ENCODE results near the gene MAX. TPM values are rescaled to one million over a fixed set of nuclear protein-coding genes. Genes with fewer than 3 reads are reported as not detected.

MAX gene
- total RNA-seq, 1 experiment from 2014 or later = 72.9 TPM

DNA sequence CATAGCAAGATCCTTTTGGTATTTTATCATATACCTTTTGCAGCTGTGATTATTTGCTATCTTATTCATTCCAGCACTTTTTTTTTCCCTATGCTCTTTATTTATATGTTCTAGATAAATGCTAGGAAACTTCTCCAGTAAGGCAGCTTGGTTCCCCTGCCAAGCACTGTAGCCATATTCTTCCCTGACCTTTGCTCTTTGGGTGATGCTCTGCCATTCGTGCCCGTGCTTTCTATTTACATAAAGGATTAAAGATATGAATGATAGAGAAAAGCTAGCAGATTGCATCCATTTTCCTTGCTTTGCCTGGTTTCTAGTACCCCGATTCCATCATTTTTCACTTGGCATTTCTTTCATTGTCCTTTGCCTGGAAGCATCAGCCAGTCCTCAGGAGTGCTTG lies 73.4 kb downstream of the MAX start:
- Histone ChIP-seq H4K20me1 (ENCODE audit: control insufficient read depth, insufficient read depth, insufficient read length) (no peaks in the 10 kb centered on the region), H3T11ph (ENCODE audit: low read length) (no peak overlapping the region), H2BK5ac (ENCODE audit: insufficient read length, low read length) (no peak overlapping the region), H2BK15ac (ENCODE audit: low read depth, low read length) (no peak overlapping the region), H3K9me3 (ENCODE audit: control insufficient read depth, low read depth, low read length) (no peaks in the 10 kb centered on the region), H3K18ac (ENCODE audit: insufficient read length, low read depth, low read length) (no peak overlapping the region), H2BK12ac (ENCODE audit: insufficient read length, low read depth, low read length) (no peak overlapping the region), H3K14ac (ENCODE audit: insufficient read depth, low read length) (no peak overlapping the region), H3K79me1 (ENCODE audit: insufficient read depth, low read depth, low read length, poor library complexity, severe bottlenecking) (no peaks in the 10 kb centered on the region), H3K56ac (ENCODE audit: insufficient read length, low read depth, low read length) (no peak overlapping the region), H3K79me2 (ENCODE audit: insufficient read depth, low read length) (no peaks in the 10 kb centered on the region), H2BK120ac (ENCODE audit: low read depth, low read length, poor library complexity, severe bottlenecking) (no peak overlapping the region), H3K27ac (ENCODE audit: insufficient read length, low read depth, low read length) (no peak overlapping the region), H3K23ac (ENCODE audit: insufficient read length, low read depth, low read length) (no peak overlapping the region), H2BK20ac (ENCODE audit: low read depth, low read length, poor library complexity, severe bottlenecking) (no peak overlapping the region), H4K91ac (ENCODE audit: insufficient read length, low read depth, low read length) (no peak overlapping the region), H4K8ac (replicated peaks; ENCODE audit: insufficient read length, low read depth, low read length) (no peak overlapping the region), H2AK5ac (ENCODE audit: insufficient read length, low read length) (no peak overlapping the region), H2AFZ (ENCODE audit: low read length) (no peak overlapping the region), H3K27me3 (ENCODE audit: insufficient read depth, low read length) (no peaks in the 10 kb centered on the region), H3K23me2 (ENCODE audit: insufficient read length, low read depth, low read length, poor library complexity, severe bottlenecking) (no peaks in the 10 kb centered on the region), H3K4me2 (ENCODE audit: insufficient read depth, insufficient read length, low read length) (no peak overlapping the region), H3K4me1 (ENCODE audit: insufficient read depth, low read length) (no peaks in the 10 kb centered on the region), H3K9ac (ENCODE audit: extremely low read depth, insufficient read length, low read length) (no peak overlapping the region), H3K4ac (ENCODE audit: low read depth, low read length) (no peak overlapping the region), H4K5ac (ENCODE audit: insufficient read length, low read depth, low read length) (no peak overlapping the region)
- H3K4me1 Mint-ChIP-seq = no peaks in the 10 kb centered on the region
- H3K4me3 Mint-ChIP-seq = no peak overlapping the region
- H3K27me3 Mint-ChIP-seq (ENCODE audit: low read depth) = no peaks in the 10 kb centered on the region
- H3K36me3 Mint-ChIP-seq (ENCODE audit: insufficient read depth in 1 of 3, low read depth in 3 of 3) = peaks cover 6 to 50% (median 37%) of the 10 kb centered on the region in 3 experiments
- DNase-seq = no peak
- WGBS (ENCODE audit: extremely low coverage, insufficient read length, low lambda C conversion rate) = no CpG with 5 or more reads among the region's 3 CpGs
- no peaks in the 10 kb centered on the region for H3K9me3 Mint-ChIP-seq
- H3K27ac Mint-ChIP-seq = no peak overlapping the region
- TF ChIP-seq, protein P1, sequence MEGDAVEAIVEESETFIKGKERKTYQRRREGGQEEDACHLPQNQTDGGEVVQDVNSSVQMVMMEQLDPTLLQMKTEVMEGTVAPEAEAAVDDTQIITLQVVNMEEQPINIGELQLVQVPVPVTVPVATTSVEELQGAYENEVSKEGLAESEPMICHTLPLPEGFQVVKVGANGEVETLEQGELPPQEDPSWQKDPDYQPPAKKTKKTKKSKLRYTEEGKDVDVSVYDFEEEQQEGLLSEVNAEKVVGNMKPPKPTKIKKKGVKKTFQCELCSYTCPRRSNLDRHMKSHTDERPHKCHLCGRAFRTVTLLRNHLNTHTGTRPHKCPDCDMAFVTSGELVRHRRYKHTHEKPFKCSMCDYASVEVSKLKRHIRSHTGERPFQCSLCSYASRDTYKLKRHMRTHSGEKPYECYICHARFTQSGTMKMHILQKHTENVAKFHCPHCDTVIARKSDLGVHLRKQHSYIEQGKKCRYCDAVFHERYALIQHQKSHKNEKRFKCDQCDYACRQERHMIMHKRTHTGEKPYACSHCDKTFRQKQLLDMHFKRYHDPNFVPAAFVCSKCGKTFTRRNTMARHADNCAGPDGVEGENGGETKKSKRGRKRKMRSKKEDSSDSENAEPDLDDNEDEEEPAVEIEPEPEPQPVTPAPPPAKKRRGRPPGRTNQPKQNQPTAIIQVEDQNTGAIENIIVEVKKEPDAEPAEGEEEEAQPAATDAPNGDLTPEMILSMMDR (conservative IDR thresholded peaks at IDR 0.05) = no peak
